ENCODE results near the gene SLC7A6OS. TPM values are rescaled to one million over a fixed set of nuclear protein-coding genes. Genes with fewer than 3 reads are reported as not detected.

Gene SLC7A6OS
- total and polyA plus RNA-seq, 2 experiments from 2014 or later, result 16.4 to 17.9 TPM

- TF ChIP-seq ZNF462 (CRISPR knock-in tag; IDR thresholded peaks at IDR 0.05) (no peak), NANOG (IDR thresholded peaks at IDR 0.05; ENCODE audit: borderline replicate concordance) (no peak)
These were observed 40.4 kb downstream of the SLC7A6OS start (continued) for GRCh38 chr16:68270353-68270752.

- peaks cover 74% of the 10 kb centered on the region for H3K79me2 ChIP-seq (replicated peaks; ENCODE audit: insufficient read depth)
- no peak overlapping the region for H3K27ac ChIP-seq (ENCODE audit: low read depth)
- no peak overlapping the region for H2AFZ ChIP-seq
- DNase-seq (ENCODE audit: low spot score), result no peak
- no peak overlapping the region for H3K27ac Mint-ChIP-seq
- peaks cover 28% of the 10 kb centered on the region for H3K4me1 Mint-ChIP-seq
- H3K4me3 Mint-ChIP-seq, result no peak overlapping the region
- peaks cover 17% of the 10 kb centered on the region; the same call in 2 of the 3 replicates for H3K36me3 Mint-ChIP-seq (ENCODE audit: low read depth)
- no peaks in the 10 kb centered on the region for H3K9me2 ChIP-seq (ENCODE audit: insufficient read depth)
- peaks cover 13% of the 10 kb centered on the region for H4K20me1 ChIP-seq (replicated peaks; ENCODE audit: insufficient read depth)
- no peak for ATAC-seq
- peaks cover 12% of the 10 kb centered on the region for H3K27me3 Mint-ChIP-seq (ENCODE audit: insufficient read depth, low read depth, poor library complexity)
- H3K4me1 ChIP-seq (ENCODE audit: insufficient read depth), result peaks cover 20% of the 10 kb centered on the region
- no peak overlapping the region for H3K4me2 ChIP-seq
- no peaks in the 10 kb centered on the region for H3K36me3 ChIP-seq (ENCODE audit: insufficient read depth)
- no peaks in the 10 kb centered on the region for H3K9me3 Mint-ChIP-seq
- H3K4me3 ChIP-seq, result no peak overlapping the region
- peaks cover 8% of the 10 kb centered on the region; the same call in 1 of the 2 replicates for H3K27me3 ChIP-seq (ENCODE audit: insufficient read depth)
- H3F3A ChIP-seq (replicated peaks; ENCODE audit: low read depth), result peaks cover 9% of the 10 kb centered on the region
- TF ChIP-seq ETS1 (IDR thresholded peaks at IDR 0.05) (no peak), ZNF462 (CRISPR knock-in tag; IDR thresholded peaks at IDR 0.05) (no peak), STAT1 (IDR thresholded peaks at IDR 0.05; ENCODE audit: unreplicated experiment) (no peak), NANOG (IDR thresholded peaks at IDR 0.05; ENCODE audit: borderline replicate concordance) (no peak), CTCF (conservative IDR thresholded peaks at IDR 0.05; ENCODE audit: low read depth in 2 of 2) (no peak), JUNB (IDR thresholded peaks at IDR 0.05; ENCODE audit: unreplicated experiment) (no peak)
These were observed 41.0 kb downstream of the SLC7A6OS start for GRCh38 chr16:68269793-68270192.
